ENCODE results near the gene ITPR1. TPM values are rescaled to one million over a fixed set of nuclear protein-coding genes. Genes with fewer than 3 reads are reported as not detected.

ITPR1 gene
- total RNA-seq, 4 donors from 2014 or later: 56.1 to 71.2 (median 61.9) TPM

- WGBS, 2 donors: 28 to 31% methylated on average over 3 of the region's 3 CpGs
- no peak for TF ChIP-seq POLR2A (IDR thresholded peaks at IDR 0.05)
- no peak for TF ChIP-seq EP300 (IDR thresholded peaks at IDR 0.05)
- no peak for TF ChIP-seq CTCF (IDR thresholded peaks at IDR 0.05)
- peak overlapping the region in 3 of 4 donors; percentile 21 to 73 (median 34) for H3K27ac ChIP-seq
- no peak overlapping the region for H3K4me3 ChIP-seq
- no peaks in the 10 kb centered on the region for H3K9me3 ChIP-seq
- no peaks in the 10 kb centered on the region for H3K36me3 ChIP-seq
- H3K27me3 ChIP-seq: no peaks in the 10 kb centered on the region
- H3K4me1 ChIP-seq: peaks cover 0 to 44% (median 8%) of the 10 kb centered on the region in 4 donors
- DNase-seq (ENCODE audit: low spot score in 2 of 2): no peak
Measured at GRCh38 chr3:4582624-4583023, 89.5 kb downstream of the ITPR1 start.

GRCh38 chr3:4583416-4583815, 90.3 kb downstream of the ITPR1 start:
- peak in 1 of 2 donors; percentile 34 for TF ChIP-seq EP300 (IDR thresholded peaks at IDR 0.05)
- TF ChIP-seq CTCF (IDR thresholded peaks at IDR 0.05): no peak
- TF ChIP-seq POLR2A (IDR thresholded peaks at IDR 0.05): no peak
- Histone ChIP-seq H3K27ac (peak overlapping the region in 3 of 4 donors; percentile 67 to 73 (median 72)), H3K4me1 (peaks cover 0 to 52% (median 11%) of the 10 kb centered on the region in 4 donors), H3K4me3 (peak overlapping the region in 1 of 4 donors; percentile 2), H3K36me3 (no peaks in the 10 kb centered on the region), H3K27me3 (no peaks in the 10 kb centered on the region), H3K9me3 (no peaks in the 10 kb centered on the region)
- DNase-seq (ENCODE audit: low spot score in 2 of 2): peak in 1 of 2 donors; percentile 38
- WGBS, 2 donors: 38 to 52% methylated on average over 6 of the region's 6 CpGs

GRCh38 chr3:4584456-4585249, 91.5 kb downstream of the ITPR1 start:
- H3K27me3 ChIP-seq: no peaks in the 10 kb centered on the region
- 32 to 43% methylated on average over 12 of the region's 12 CpGs for WGBS, 2 donors
- H3K4me1 ChIP-seq: peaks cover 0 to 54% (median 12%) of the 10 kb centered on the region in 4 donors

GRCh38 chr3:4586381-4586780, 93.2 kb downstream of the ITPR1 start:
- peaks cover 0 to 50% (median 11%) of the 10 kb centered on the region in 4 donors for H3K4me1 ChIP-seq
- DNase-seq (ENCODE audit: low spot score in 2 of 2): no peak
- no peaks in the 10 kb centered on the region for H3K27me3 ChIP-seq
- no peaks in the 10 kb centered on the region for H3K9me3 ChIP-seq
- TF ChIP-seq EP300 (IDR thresholded peaks at IDR 0.05) (no peak), POLR2A (IDR thresholded peaks at IDR 0.05) (no peak), CTCF (IDR thresholded peaks at IDR 0.05) (no peak)
- H3K27ac ChIP-seq: no peak overlapping the region
- no peak overlapping the region for H3K4me3 ChIP-seq
- 66 to 70% methylated on average over 4 of the region's 4 CpGs for WGBS, 2 donors
- no peaks in the 10 kb centered on the region for H3K36me3 ChIP-seq

More at GRCh38 chr3:4584456-4585249, 91.5 kb downstream of the ITPR1 start:
- Histone ChIP-seq H3K4me3 (peak overlapping the region; percentile 13 to 45 (median 24)), H3K27ac (peak overlapping the region; percentile 30 to 73 (median 70)), H3K36me3 (no peaks in the 10 kb centered on the region), H3K9me3 (no peaks in the 10 kb centered on the region)
- TF ChIP-seq EP300 (IDR thresholded peaks at IDR 0.05): peak in 1 of 2 donors; percentile 11
- peak in 1 of 5 experiments; percentile 20 for TF ChIP-seq CTCF (IDR thresholded peaks at IDR 0.05)
- no peak for TF ChIP-seq POLR2A (IDR thresholded peaks at IDR 0.05)
- no peak for DNase-seq (ENCODE audit: low spot score in 2 of 2)
